Measurements from ENCODE around the gene ROBO1.

GRCh38 chr3:78845605-78846004 is 922.2 kb downstream of the ROBO1 start:
- no peak for TF ChIP-seq CTCF (IDR thresholded peaks at IDR 0.05)
- no peak for TF ChIP-seq EZH2phosphoT487 (IDR thresholded peaks at IDR 0.05)
